Measurements from ENCODE around the gene JTB. TPM values are rescaled to one million over a fixed set of nuclear protein-coding genes. Genes with fewer than 3 reads are reported as not detected.

The JTB gene
- total RNA-seq, 1 donor from 2014 or later: 48.6 TPM

DNA sequence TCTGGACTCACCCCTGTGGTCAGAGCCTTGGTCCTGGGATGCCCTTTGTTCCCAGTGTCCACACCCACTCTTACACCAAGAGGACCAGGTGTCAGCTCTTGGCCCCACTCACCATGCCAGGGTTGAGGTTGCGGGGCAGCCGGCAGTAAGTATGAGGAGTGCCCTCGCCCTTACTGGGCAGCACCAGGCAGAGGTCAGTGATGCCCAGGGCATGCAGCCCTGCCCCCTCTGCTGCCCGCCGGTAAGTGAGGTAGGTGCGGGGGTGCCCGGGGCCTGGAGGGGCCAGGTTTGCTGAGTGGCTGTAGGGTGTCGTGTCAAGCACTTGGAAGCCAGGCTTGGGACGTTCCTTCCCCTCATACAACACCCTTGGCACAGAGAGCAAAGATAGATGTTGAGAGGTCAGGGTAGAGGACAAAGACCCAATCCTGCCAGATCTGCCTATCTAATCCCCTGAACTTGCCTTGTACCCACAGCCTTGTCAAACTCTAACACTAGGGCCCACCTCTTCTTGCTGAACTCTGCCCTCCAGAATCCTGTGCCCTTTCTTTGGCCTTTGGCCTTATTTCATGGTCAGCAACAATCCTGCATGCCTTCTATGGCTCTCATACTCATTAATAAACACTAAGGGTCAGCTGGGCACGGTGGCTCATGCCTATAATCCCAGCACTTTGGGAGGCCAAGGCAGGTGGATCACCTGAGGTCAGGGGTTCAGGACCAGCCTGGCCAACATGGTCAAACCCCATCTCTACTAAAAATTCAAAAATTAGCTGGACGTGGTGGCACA is 34.5 kb downstream of the JTB start:
- Mint-ChIP-seq H3K27ac (ENCODE audit: unreplicated experiment) (no peak overlapping the region), H3K4me1 (ENCODE audit: low read depth, unreplicated experiment) (peaks cover 3% of the 10 kb centered on the region)

DNA sequence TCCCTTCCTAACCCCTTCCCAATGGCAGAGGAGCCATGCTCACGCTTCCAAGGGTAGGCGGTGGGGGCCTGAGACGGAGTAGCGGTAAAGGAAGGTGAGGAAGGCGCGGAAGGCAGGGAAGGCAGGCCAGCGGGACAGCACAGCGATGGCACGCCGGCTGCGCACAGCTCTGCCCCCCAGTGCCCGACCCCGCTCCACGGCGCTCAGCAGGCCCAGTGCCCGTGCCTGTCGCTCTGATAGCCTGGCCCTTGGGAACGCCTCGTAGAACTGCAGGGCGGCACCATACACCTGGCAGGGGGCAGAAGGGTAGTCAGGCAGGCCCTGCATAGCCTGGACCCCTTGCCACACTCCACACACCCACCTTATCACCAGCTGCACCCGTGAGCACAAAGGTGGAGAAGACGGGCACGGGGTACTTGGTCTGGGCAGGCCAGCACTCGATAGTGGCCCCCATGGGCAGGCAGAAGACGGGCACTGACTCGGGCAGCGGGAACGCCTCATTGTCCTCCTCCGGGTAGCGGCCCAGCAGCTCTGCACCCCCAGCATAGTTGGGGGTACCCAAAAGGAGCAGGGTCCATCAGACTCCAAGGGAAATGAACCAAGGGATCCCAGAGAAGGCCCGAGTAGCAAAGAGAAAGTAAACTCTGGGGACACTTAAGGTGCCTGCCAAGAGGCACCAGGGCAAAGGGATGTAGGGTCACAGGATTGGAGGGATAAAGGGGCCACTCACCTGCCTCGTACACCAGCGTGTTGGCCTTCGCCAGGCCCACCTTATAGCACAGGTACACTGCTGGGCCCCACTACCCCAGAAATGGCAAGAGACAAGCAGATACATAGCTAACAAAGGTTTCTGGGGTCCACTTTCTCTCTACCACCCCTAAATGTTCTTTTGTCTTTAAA is 35.4 kb downstream of the JTB start:
- Mint-ChIP-seq H3K27ac (ENCODE audit: unreplicated experiment) (no peak overlapping the region), H3K4me1 (ENCODE audit: low read depth, unreplicated experiment) (peaks cover 3% of the 10 kb centered on the region), H3K4me3 (ENCODE audit: unreplicated experiment) (no peak overlapping the region), H3K36me3 (ENCODE audit: unreplicated experiment) (no peaks in the 10 kb centered on the region), H3K27me3 (ENCODE audit: unreplicated experiment) (peaks cover 9% of the 10 kb centered on the region), H3K9me3 (ENCODE audit: unreplicated experiment) (peaks cover 6% of the 10 kb centered on the region)
- TF ChIP-seq CTCF (IDR thresholded peaks at IDR 0.05; ENCODE audit: partially characterized antibody, unreplicated experiment): no peak
- DNase-seq: no peak

More for the DNA sequence above, 34.5 kb downstream of the JTB start:
- Mint-ChIP-seq H3K36me3 (ENCODE audit: unreplicated experiment) (no peaks in the 10 kb centered on the region), H3K9me3 (ENCODE audit: unreplicated experiment) (peaks cover 7% of the 10 kb centered on the region), H3K27me3 (ENCODE audit: unreplicated experiment) (peaks cover 9% of the 10 kb centered on the region), H3K4me3 (ENCODE audit: unreplicated experiment) (no peak overlapping the region)
- DNase-seq: no peak
- TF ChIP-seq CTCF (IDR thresholded peaks at IDR 0.05; ENCODE audit: partially characterized antibody, unreplicated experiment): no peak

DNA sequence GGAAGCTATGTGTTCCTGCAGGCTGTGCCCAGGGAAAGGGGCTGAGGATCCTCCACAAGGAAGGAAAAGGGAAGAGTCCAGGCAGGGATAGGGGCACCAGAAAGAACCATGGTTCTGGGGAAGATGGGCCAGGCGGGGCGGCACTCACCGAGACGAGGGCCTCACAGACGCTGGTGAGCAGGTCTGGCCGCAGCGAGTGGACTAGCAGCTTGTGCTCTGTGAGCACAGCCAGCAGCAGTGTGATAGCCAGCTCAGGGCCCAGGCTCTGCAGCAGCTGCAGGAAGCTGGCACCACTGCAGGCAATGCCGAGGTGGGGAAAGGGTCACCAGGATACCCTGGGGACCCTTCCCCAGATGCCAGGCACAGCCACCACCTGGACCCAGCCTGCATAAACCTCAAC is 36.7 kb downstream of the JTB start:
- H3K27me3 Mint-ChIP-seq (ENCODE audit: unreplicated experiment): peaks cover 7% of the 10 kb centered on the region
- H3K4me3 Mint-ChIP-seq (ENCODE audit: unreplicated experiment): no peak overlapping the region
- H3K9me3 Mint-ChIP-seq (ENCODE audit: unreplicated experiment): peaks cover 5% of the 10 kb centered on the region
- H3K36me3 Mint-ChIP-seq (ENCODE audit: unreplicated experiment): no peaks in the 10 kb centered on the region
- no peak for TF ChIP-seq CTCF (IDR thresholded peaks at IDR 0.05; ENCODE audit: partially characterized antibody, unreplicated experiment)
- DNase-seq: no peak
- peaks cover 3% of the 10 kb centered on the region for H3K4me1 Mint-ChIP-seq (ENCODE audit: low read depth, unreplicated experiment)
- H3K27ac Mint-ChIP-seq (ENCODE audit: unreplicated experiment): no peak overlapping the region

DNA sequence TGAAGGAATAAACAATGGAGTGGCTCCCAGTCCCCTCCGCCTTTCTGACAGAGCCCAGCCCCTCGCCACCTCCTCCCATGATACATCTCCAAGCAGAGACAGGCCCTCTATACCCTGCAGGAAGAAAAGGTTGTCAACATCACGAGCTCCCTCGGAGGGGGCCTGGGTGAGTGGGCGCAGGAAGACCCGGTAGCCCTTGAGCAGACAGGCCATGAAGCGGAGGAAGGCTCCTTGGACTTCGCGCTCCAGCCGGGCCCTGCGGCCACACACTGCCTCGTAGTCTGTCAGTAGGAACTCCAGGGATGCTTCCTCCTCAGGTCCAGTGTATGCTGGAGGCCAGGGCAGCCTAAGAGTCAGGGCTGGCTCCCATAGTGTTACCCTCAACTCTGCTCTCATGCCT is 38.0 kb downstream of the JTB start:
- Mint-ChIP-seq H3K27ac (ENCODE audit: unreplicated experiment) (no peak overlapping the region), H3K4me3 (ENCODE audit: unreplicated experiment) (no peak overlapping the region), H3K36me3 (ENCODE audit: unreplicated experiment) (no peaks in the 10 kb centered on the region), H3K9me3 (ENCODE audit: unreplicated experiment) (peaks cover 2% of the 10 kb centered on the region), H3K27me3 (ENCODE audit: unreplicated experiment) (peaks cover 7% of the 10 kb centered on the region), H3K4me1 (ENCODE audit: low read depth, unreplicated experiment) (no peaks in the 10 kb centered on the region)
- no peak for DNase-seq
- no peak for TF ChIP-seq CTCF (IDR thresholded peaks at IDR 0.05; ENCODE audit: partially characterized antibody, unreplicated experiment)
